Measurements from ENCODE around the gene PLXNA4.

PLXNA4 gene

GRCh38 chr7:132150711-132151110 lies 425.6 kb downstream of the PLXNA4 start:
- Histone ChIP-seq H3K4me3 (replicated peaks; ENCODE audit: insufficient read depth, low read length) (no peak overlapping the region), H3K27ac (replicated peaks) (no peak overlapping the region), H3K27me3 (ENCODE audit: insufficient read depth, poor library complexity, severe bottlenecking) (no peaks in the 10 kb centered on the region)
- no peak for DNase-seq (ENCODE audit: low read depth in 1 of 2, low spot score in 1 of 2)
- TF ChIP-seq REST (IDR thresholded peaks at IDR 0.05; ENCODE audit: insufficient replicate concordance, low read depth) (no peak), POLR2AphosphoS5 (IDR thresholded peaks at IDR 0.05; ENCODE audit: low read depth) (no peak), CTCF (IDR thresholded peaks at IDR 0.05; ENCODE audit: insufficient read depth, low read length) (no peak), SPI1 (IDR thresholded peaks at IDR 0.05; ENCODE audit: borderline replicate concordance, low read depth) (no peak), GABPA (IDR thresholded peaks at IDR 0.05; ENCODE audit: low read depth) (no peak)

- no peak overlapping the region for H3K4me3 ChIP-seq (replicated peaks; ENCODE audit: insufficient read depth, low read length)
- H3K27me3 ChIP-seq (ENCODE audit: insufficient read depth, poor library complexity, severe bottlenecking): no peaks in the 10 kb centered on the region
- no peak for DNase-seq (ENCODE audit: low read depth in 1 of 2, low spot score in 1 of 2)
- H3K27ac ChIP-seq (replicated peaks): no peak overlapping the region
- TF ChIP-seq POLR2AphosphoS5 (IDR thresholded peaks at IDR 0.05; ENCODE audit: low read depth): no peak
- TF ChIP-seq GABPA (IDR thresholded peaks at IDR 0.05; ENCODE audit: low read depth): no peak
- no peak for TF ChIP-seq SPI1 (IDR thresholded peaks at IDR 0.05; ENCODE audit: borderline replicate concordance, low read depth)
- TF ChIP-seq CTCF (IDR thresholded peaks at IDR 0.05; ENCODE audit: insufficient read depth, low read length): no peak
- TF ChIP-seq REST (IDR thresholded peaks at IDR 0.05; ENCODE audit: insufficient replicate concordance, low read depth): no peak
Observed at GRCh38 chr7:132149436-132150304, 426.6 kb downstream of the PLXNA4 start.

GRCh38 chr7:132148876-132149275 lies 427.4 kb downstream of the PLXNA4 start:
- Histone ChIP-seq H3K27me3 (ENCODE audit: insufficient read depth, poor library complexity, severe bottlenecking) (no peaks in the 10 kb centered on the region), H3K4me3 (replicated peaks; ENCODE audit: insufficient read depth, low read length) (no peak overlapping the region), H3K27ac (replicated peaks) (no peak overlapping the region)
- DNase-seq (ENCODE audit: low read depth in 1 of 2, low spot score in 1 of 2): no peak
- TF ChIP-seq REST (IDR thresholded peaks at IDR 0.05; ENCODE audit: insufficient replicate concordance, low read depth) (no peak), CTCF (IDR thresholded peaks at IDR 0.05; ENCODE audit: insufficient read depth, low read length) (no peak), SPI1 (IDR thresholded peaks at IDR 0.05; ENCODE audit: borderline replicate concordance, low read depth) (no peak), POLR2AphosphoS5 (IDR thresholded peaks at IDR 0.05; ENCODE audit: low read depth) (no peak), GABPA (IDR thresholded peaks at IDR 0.05; ENCODE audit: low read depth) (no peak)
